BE2C (cell line): ENCODE results near the gene RTF1.

ENCODE experiments used
- DNase-seq: peaks from one replicate; pipeline ENCODE4 v3.0.0-alpha.2; 2020
- H3K27me3 ChIP-seq: fragments of 250-450 bp; sonication (Bioruptor Pico); 2 replicates; pipeline ENCODE4 v1.5.1; 2020; ENCODE audit warnings: mild to moderate bottlenecking
- H3K36me3 ChIP-seq: fragments of 250-450 bp; sonication (Bioruptor Pico); 2 replicates; pipeline ENCODE4 v1.5.1; 2020; ENCODE audit warnings: mild to moderate bottlenecking
- H3K4me1 ChIP-seq: fragments of 250-450 bp; sonication (Bioruptor Pico); 2 replicates; pipeline ENCODE4 v1.5.1; 2020
- H3K4me3 ChIP-seq: 2 replicates; pipeline ENCODE4 v1.5.1; 2011; ENCODE audit warnings: low read depth, low read length
- H3K9me3 ChIP-seq: fragments of 250-450 bp; sonication (Bioruptor Pico); 2 replicates; pipeline ENCODE4 v1.5.1; 2020
- CTCF ChIP-seq: IDR thresholded peaks from 2 replicates; pipeline ENCODE4 v1.5.1; 2012; ENCODE audit warnings: mild to moderate bottlenecking, low read depth, low read length

Gene RTF1

GRCh38 chr15:41473418-41473817, 56.5 kb downstream of the RTF1 start:
- Histone ChIP-seq H3K4me3 (no peak overlapping the region), H3K27me3 (no peaks in the 10 kb centered on the region), H3K4me1 (no peaks in the 10 kb centered on the region), H3K36me3 (peaks cover 73% of the 10 kb centered on the region), H3K9me3 (no peaks in the 10 kb centered on the region)
- no peak for TF ChIP-seq CTCF
- no peak for DNase-seq

GRCh38 chr15:41474436-41474835, 57.5 kb downstream of the RTF1 start:
- Histone ChIP-seq H3K9me3 (no peaks in the 10 kb centered on the region), H3K4me1 (no peaks in the 10 kb centered on the region), H3K36me3 (peaks cover 71% of the 10 kb centered on the region), H3K27me3 (no peaks in the 10 kb centered on the region), H3K4me3 (no peak overlapping the region)
- no peak for TF ChIP-seq CTCF
- no peak for DNase-seq

GRCh38 chr15:41474941-41475340, 58.0 kb downstream of the RTF1 start:
- no peaks in the 10 kb centered on the region for H3K9me3 ChIP-seq
- DNase-seq: no peak
- TF ChIP-seq CTCF: 0 out of 2 replicates have a peak, but pooled peaks have one; percentile 0
- H3K4me1 ChIP-seq: no peaks in the 10 kb centered on the region
- no peaks in the 10 kb centered on the region for H3K27me3 ChIP-seq
- no peak overlapping the region for H3K4me3 ChIP-seq
- peaks cover 68% of the 10 kb centered on the region for H3K36me3 ChIP-seq

- TF ChIP-seq CTCF: no peak
- Histone ChIP-seq H3K9me3 (no peaks in the 10 kb centered on the region), H3K27me3 (no peaks in the 10 kb centered on the region), H3K36me3 (peaks cover 66% of the 10 kb centered on the region), H3K4me3 (no peak overlapping the region), H3K4me1 (no peaks in the 10 kb centered on the region)
- no peak for DNase-seq
Measured at GRCh38 chr15:41476416-41477048, 59.6 kb downstream of the RTF1 start.

- Histone ChIP-seq H3K9me3 (no peaks in the 10 kb centered on the region), H3K27me3 (no peaks in the 10 kb centered on the region), H3K4me3 (no peak overlapping the region), H3K36me3 (peaks cover 46% of the 10 kb centered on the region), H3K4me1 (no peaks in the 10 kb centered on the region)
- DNase-seq: no peak
- TF ChIP-seq CTCF: no peak
Measured at GRCh38 chr15:41480396-41481140, 63.7 kb downstream of the RTF1 start.

- no peak for DNase-seq
- Histone ChIP-seq H3K4me3 (no peak overlapping the region), H3K9me3 (no peaks in the 10 kb centered on the region), H3K27me3 (no peaks in the 10 kb centered on the region), H3K36me3 (peaks cover 29% of the 10 kb centered on the region), H3K4me1 (no peaks in the 10 kb centered on the region)
- TF ChIP-seq CTCF: no peak
Measured at GRCh38 chr15:41482110-41482877, 65.4 kb downstream of the RTF1 start.
